ENCODE measurements around the gene FBN3.

Gene FBN3

DNA sequence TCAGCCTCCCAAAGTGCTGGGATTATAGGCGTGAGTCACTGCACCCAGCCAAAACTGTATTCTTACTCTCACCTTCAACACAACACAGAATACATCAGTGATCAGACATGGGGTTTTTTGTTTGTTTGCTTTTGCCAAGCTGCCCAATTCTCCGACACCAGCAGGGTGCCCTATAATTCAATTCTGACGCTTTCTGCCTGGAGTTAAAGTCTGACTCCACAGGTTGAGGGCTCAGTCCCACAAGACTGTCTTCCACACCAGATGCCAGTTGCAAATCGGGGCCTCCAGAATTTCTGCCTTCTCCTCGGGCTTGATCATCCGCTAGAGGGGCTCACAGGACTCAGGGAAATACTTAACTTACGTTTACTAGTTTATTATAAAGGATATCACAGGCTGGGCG, 22.1 kb downstream of the FBN3 start:
- no peak for TF ChIP-seq ZFX (IDR thresholded peaks at IDR 0.05; ENCODE audit: borderline replicate concordance)
- TF ChIP-seq, protein P1, sequence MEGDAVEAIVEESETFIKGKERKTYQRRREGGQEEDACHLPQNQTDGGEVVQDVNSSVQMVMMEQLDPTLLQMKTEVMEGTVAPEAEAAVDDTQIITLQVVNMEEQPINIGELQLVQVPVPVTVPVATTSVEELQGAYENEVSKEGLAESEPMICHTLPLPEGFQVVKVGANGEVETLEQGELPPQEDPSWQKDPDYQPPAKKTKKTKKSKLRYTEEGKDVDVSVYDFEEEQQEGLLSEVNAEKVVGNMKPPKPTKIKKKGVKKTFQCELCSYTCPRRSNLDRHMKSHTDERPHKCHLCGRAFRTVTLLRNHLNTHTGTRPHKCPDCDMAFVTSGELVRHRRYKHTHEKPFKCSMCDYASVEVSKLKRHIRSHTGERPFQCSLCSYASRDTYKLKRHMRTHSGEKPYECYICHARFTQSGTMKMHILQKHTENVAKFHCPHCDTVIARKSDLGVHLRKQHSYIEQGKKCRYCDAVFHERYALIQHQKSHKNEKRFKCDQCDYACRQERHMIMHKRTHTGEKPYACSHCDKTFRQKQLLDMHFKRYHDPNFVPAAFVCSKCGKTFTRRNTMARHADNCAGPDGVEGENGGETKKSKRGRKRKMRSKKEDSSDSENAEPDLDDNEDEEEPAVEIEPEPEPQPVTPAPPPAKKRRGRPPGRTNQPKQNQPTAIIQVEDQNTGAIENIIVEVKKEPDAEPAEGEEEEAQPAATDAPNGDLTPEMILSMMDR (IDR thresholded peaks at IDR 0.05), result no peak

DNA sequence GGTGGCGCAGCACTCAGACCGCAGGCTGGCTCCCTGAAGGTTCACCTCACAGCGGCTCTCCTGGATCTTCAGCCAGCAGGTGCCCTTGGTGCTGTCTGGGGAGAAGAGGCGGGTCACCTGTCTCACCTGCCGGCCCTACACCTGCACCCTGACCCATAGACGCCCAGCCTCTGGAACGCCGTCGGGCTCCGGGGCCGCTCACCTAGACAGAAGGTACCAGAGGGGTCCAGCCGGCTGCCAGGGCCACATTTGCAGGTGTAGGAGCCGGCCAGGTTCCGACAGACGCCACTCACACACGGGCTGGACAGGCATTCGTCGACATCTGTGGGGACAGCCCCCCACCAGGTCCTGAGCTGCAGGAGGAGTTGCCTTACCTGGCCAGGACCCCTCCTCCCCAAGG, 22.9 kb downstream of the FBN3 start:
- H3K27ac ChIP-seq, result no peak overlapping the region
- no peak for TF ChIP-seq ZFX (IDR thresholded peaks at IDR 0.05; ENCODE audit: borderline replicate concordance)
- TF ChIP-seq, protein P1 (IDR thresholded peaks at IDR 0.05), result no peak

More for the DNA sequence above, 22.1 kb downstream of the FBN3 start:
- no peak overlapping the region for H3K27ac ChIP-seq

DNA sequence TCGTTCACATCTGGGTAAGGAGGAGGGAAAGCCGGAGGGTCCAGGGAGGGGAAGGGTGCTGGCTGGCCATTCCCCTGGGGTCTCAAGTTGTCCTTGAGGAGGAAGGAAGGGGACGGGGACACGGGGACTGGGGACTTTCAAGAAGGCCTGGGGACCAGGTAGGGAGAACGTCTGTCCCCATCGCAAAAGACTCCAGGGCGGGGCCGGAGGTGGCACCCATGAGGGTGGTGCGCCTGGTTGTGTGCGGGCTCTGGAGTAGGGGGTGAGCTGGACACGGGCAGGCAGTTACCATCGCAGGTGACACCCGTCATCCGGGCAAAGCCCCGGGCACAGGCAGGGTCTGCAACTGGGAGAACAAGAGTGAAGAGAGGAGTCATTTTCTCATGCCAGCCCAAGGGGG, 23.4 kb downstream of the FBN3 start:
- TF ChIP-seq ZFX (IDR thresholded peaks at IDR 0.05; ENCODE audit: borderline replicate concordance), result no peak
- TF ChIP-seq, protein P1 (IDR thresholded peaks at IDR 0.05), result no peak
- no peak overlapping the region for H3K27ac ChIP-seq

DNA sequence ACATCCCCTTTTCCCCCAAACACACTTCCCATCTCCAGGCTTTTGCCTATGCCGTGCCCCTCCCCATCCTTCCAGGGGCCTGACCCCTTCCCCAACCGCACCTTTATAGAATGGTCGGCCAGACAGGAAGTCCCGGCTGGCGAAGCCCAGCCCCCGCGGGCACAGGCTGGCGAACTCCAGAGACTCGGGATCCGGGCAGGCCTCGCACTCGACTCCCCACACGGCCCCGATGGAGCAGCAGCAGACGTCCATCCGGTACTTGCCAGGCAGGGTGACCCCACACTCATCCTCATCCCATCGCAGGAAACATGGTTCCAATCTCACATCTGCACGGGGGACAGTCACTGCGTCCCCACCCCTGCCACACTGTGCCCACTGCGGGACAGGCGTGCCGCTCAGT, 25.7 kb downstream of the FBN3 start:
- no peak overlapping the region for H3K27ac ChIP-seq
- TF ChIP-seq, protein P1 (IDR thresholded peaks at IDR 0.05), result no peak
- TF ChIP-seq ZFX (IDR thresholded peaks at IDR 0.05; ENCODE audit: borderline replicate concordance), result no peak

DNA sequence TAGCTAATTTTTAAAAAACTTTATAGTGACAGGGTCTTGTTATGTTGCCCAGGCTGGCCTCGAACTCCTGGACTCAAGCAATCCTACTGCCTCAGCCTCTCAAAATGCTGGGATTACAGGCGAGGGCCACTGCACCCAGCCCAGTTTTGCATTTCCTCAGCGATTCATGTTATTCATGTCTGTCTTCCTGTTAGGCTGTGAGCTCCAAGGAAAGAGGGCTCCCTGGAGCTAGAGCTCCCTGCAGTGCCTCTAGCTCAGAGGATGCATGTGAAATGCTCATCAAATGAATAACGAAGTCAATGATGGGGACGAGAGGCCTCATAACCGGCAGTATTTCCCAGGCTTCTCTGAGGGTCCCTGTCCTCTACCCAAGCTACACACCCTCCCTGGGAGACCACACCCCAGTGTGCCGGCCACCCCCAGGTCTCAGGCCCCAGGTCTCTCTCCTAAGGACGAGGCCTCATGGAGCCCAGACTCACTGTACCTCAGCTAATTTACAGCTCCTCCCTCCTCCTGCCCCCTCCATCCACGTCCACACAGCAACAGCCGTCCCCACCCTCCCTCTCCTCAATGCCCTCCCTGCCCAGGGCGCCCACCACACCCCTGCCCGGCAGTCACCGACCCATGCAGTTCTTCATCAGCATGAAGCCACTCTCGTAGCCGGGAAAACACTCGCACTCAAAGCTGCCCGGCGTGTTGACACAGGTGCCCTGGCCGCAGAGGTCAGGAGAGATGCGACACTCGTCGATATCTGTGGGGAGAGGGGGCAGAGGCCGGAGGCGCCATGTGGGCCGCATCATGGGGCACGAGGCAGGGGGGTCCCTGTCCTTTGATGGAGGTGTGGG, 28.5 kb downstream of the FBN3 start:
- TF ChIP-seq, protein P1 (IDR thresholded peaks at IDR 0.05), result no peak
- no peak for TF ChIP-seq ZFX (IDR thresholded peaks at IDR 0.05; ENCODE audit: borderline replicate concordance)
- no peak overlapping the region for H3K27ac ChIP-seq

DNA sequence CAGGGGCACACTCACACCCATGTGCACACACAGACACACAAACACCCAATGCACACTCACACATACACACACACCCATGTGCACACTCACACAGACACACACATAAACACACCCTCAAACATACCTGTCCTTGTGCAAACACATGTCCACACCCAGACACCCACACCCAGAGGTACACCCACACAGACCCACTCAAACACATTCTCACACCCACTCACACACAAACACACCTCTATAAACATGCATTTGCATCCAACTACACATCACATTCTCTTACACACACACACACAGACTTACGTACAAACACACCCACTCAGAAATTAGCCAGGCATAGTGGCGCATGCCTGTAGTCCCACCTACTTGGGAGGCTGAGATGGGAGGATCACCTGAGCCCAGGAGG, 31.4 kb downstream of the FBN3 start:
- no peak overlapping the region for H3K27ac ChIP-seq
- TF ChIP-seq, protein P1 (IDR thresholded peaks at IDR 0.05), result no peak
- no peak for TF ChIP-seq ZFX (IDR thresholded peaks at IDR 0.05; ENCODE audit: borderline replicate concordance)
